ENCODE results near the gene MVB12B. TPM values are rescaled to one million over a fixed set of nuclear protein-coding genes. Genes with fewer than 3 reads are reported as not detected.

The MVB12B gene
- total RNA-seq, 1 donor: 5.4 TPM

GRCh38 chr9:126304207-126304970 lies 22.2 kb upstream of the MVB12B start:
- peaks cover 6% of the 10 kb centered on the region for H3K27me3 ChIP-seq (ENCODE audit: insufficient read depth, low read length)
- H3K4me3 ChIP-seq (ENCODE audit: insufficient read depth, low read length): no peak overlapping the region
- no peak overlapping the region for H2AFZ ChIP-seq (ENCODE audit: low read length)
- H3K27ac ChIP-seq (ENCODE audit: low read depth, low read length): no peak overlapping the region
- no peaks in the 10 kb centered on the region for H3K36me3 ChIP-seq (ENCODE audit: insufficient read depth, low read length)
- no peaks in the 10 kb centered on the region for H3K79me2 ChIP-seq (ENCODE audit: insufficient read depth, low read length)
- no peak overlapping the region for H3K4me2 ChIP-seq (ENCODE audit: insufficient read depth, low read length)
- no peak for TF ChIP-seq CTCF (IDR thresholded peaks at IDR 0.05; ENCODE audit: extremely low read depth, low read depth, low read length)
- H3K4me1 ChIP-seq (ENCODE audit: insufficient read depth, low read length): no peaks in the 10 kb centered on the region
- H4K20me1 ChIP-seq (ENCODE audit: insufficient read depth, low read length): no peaks in the 10 kb centered on the region
- no peaks in the 10 kb centered on the region for H3K9me3 ChIP-seq (ENCODE audit: low read depth, low read length)
- DNase-seq (ENCODE audit: insufficient read length, low spot score, missing footprints): no peak

- peaks cover 3% of the 10 kb centered on the region for H3K27me3 ChIP-seq (ENCODE audit: insufficient read depth, low read length)
- H3K4me1 ChIP-seq (ENCODE audit: insufficient read depth, low read length): no peaks in the 10 kb centered on the region
- no peak overlapping the region for H2AFZ ChIP-seq (ENCODE audit: low read length)
- H3K79me2 ChIP-seq (ENCODE audit: insufficient read depth, low read length): no peaks in the 10 kb centered on the region
- H4K20me1 ChIP-seq (ENCODE audit: insufficient read depth, low read length): no peaks in the 10 kb centered on the region
- H3K4me3 ChIP-seq (ENCODE audit: insufficient read depth, low read length): no peak overlapping the region
- TF ChIP-seq CTCF (IDR thresholded peaks at IDR 0.05; ENCODE audit: extremely low read depth, low read depth, low read length): no peak
- DNase-seq (ENCODE audit: insufficient read length, low spot score, missing footprints): no peak
- H3K36me3 ChIP-seq (ENCODE audit: insufficient read depth, low read length): no peaks in the 10 kb centered on the region
- no peaks in the 10 kb centered on the region for H3K9me3 ChIP-seq (ENCODE audit: low read depth, low read length)
- H3K4me2 ChIP-seq (ENCODE audit: insufficient read depth, low read length): no peak overlapping the region
- H3K27ac ChIP-seq (ENCODE audit: low read depth, low read length): no peak overlapping the region
Measured at GRCh38 chr9:126304971-126305320, 21.7 kb upstream of the MVB12B start.

- Histone ChIP-seq H3K9me3 (ENCODE audit: low read depth, low read length) (no peaks in the 10 kb centered on the region), H3K4me2 (ENCODE audit: insufficient read depth, low read length) (no peak overlapping the region), H2AFZ (ENCODE audit: low read length) (no peak overlapping the region), H4K20me1 (ENCODE audit: insufficient read depth, low read length) (no peaks in the 10 kb centered on the region), H3K4me3 (ENCODE audit: insufficient read depth, low read length) (no peak overlapping the region), H3K36me3 (ENCODE audit: insufficient read depth, low read length) (no peaks in the 10 kb centered on the region), H3K79me2 (ENCODE audit: insufficient read depth, low read length) (no peaks in the 10 kb centered on the region), H3K4me1 (ENCODE audit: insufficient read depth, low read length) (no peaks in the 10 kb centered on the region), H3K27ac (ENCODE audit: low read depth, low read length) (no peak overlapping the region), H3K27me3 (ENCODE audit: insufficient read depth, low read length) (peaks cover 3% of the 10 kb centered on the region)
- no peak for DNase-seq (ENCODE audit: insufficient read length, low spot score, missing footprints)
- no peak for TF ChIP-seq CTCF (IDR thresholded peaks at IDR 0.05; ENCODE audit: extremely low read depth, low read depth, low read length)
Measured at GRCh38 chr9:126306071-126306647, 20.5 kb upstream of the MVB12B start.

GRCh38 chr9:126307322-126308061 lies 19.1 kb upstream of the MVB12B start:
- Histone ChIP-seq H3K4me2 (ENCODE audit: insufficient read depth, low read length) (no peak overlapping the region), H3K4me3 (ENCODE audit: insufficient read depth, low read length) (no peak overlapping the region), H3K36me3 (ENCODE audit: insufficient read depth, low read length) (no peaks in the 10 kb centered on the region), H3K79me2 (ENCODE audit: insufficient read depth, low read length) (no peaks in the 10 kb centered on the region), H3K27me3 (ENCODE audit: insufficient read depth, low read length) (peaks cover 3% of the 10 kb centered on the region), H3K4me1 (ENCODE audit: insufficient read depth, low read length) (no peaks in the 10 kb centered on the region), H3K27ac (ENCODE audit: low read depth, low read length) (no peak overlapping the region), H3K9me3 (ENCODE audit: low read depth, low read length) (no peaks in the 10 kb centered on the region), H2AFZ (ENCODE audit: low read length) (no peak overlapping the region), H4K20me1 (ENCODE audit: insufficient read depth, low read length) (no peaks in the 10 kb centered on the region)
- DNase-seq (ENCODE audit: insufficient read length, low spot score, missing footprints): no peak
- no peak for TF ChIP-seq CTCF (IDR thresholded peaks at IDR 0.05; ENCODE audit: extremely low read depth, low read depth, low read length)
